HG03097 (cell line): Measurements from ENCODE around the gene SCFD2.
"Not testable (repeated sequence)": the region's sequence is repeated elsewhere in the genome, so short reads cannot be mapped to it uniquely, and the experiment has no call there.

Source experiments
- ATAC-seq: cut with Tn5 transposase; IDR thresholded peaks from one replicate; pipeline ENCODE4 v1.9.1; 2021; ENCODE audit not compliant: unreplicated experiment, low FRiP score

Gene SCFD2

DNA sequence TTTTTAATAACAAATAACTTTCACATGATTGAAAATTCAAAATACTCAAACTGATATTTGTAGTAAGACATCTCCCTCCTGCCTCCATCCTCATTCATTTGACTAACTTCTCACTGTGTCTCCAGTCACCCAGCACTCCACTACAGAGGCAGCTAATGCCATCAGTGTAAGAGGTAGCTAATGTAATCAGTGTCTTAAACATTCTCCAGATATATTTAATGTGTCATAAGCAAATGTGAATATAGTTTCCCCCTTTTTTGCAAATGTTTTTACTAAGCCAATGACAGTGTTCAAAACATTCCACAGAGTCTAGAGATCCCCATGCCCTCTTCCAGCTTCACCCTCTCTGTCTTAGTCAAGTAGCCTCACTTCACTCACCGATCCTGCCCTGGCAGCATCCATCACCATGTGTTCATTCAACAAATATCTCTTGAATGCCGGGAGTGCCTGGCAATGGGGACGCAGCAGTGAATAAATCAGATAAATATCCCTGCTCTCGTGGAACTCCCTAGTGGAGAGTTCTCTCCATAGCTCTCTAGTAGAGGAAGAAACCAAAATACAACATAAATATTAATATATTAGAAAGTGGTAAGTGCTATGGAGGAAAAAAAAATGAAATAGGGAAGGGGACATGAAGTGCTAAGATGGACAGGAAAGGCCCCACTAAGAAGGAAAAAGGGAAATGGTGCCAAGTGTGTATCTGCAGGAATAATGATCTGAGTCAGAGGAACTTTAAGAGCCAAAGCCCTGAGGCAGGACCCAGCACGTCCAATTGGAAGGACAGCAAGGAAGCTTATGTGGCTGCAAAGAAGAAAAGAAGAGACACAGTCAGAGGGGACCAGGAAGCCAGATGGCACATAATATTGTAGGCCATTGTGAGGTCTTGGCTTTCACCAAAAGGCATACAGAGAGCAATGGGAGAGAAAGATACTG lies 18.7 kb downstream of the SCFD2 start:
- no peak for ATAC-seq

DNA sequence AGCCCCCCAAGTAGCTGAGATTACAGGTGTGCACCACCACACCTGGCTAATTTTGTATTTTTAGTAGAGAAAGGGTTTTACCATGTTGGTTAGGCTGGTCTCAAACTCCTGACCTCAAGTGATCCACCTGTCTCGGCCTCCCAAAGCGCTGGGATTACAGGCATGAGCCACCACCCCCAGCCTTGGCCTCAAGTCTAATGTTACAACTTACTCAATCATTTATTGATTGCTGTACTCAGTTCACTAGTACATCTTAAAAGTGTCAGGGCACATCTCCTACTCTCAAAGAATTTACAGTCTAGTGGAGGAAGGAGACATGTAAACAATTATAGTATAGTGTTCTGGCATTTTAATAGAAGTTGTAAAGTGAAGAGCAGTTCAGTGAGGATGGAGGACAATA lies 19.5 kb downstream of the SCFD2 start:
- ATAC-seq: not testable (repeated sequence)

DNA sequence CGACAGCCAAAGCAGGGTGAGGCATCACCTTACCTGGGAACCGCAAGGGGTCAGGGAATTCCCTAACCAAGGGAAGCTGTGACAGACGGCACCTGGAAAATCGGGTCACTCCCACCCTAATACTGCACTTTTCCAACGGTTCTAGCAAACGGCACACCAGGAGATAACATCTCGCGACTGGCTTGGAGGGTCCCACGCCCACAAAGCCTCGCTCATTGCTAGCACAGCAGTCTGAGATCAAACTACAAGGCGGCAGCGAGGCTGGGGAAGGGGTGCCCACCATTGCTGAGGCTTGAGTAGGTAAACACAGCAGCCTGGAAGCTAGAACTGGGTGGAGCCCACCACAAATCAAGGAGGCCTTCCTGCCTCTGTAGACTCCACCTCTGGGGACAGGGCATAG lies 25.7 kb downstream of the SCFD2 start:
- ATAC-seq: not testable (repeated sequence)

DNA sequence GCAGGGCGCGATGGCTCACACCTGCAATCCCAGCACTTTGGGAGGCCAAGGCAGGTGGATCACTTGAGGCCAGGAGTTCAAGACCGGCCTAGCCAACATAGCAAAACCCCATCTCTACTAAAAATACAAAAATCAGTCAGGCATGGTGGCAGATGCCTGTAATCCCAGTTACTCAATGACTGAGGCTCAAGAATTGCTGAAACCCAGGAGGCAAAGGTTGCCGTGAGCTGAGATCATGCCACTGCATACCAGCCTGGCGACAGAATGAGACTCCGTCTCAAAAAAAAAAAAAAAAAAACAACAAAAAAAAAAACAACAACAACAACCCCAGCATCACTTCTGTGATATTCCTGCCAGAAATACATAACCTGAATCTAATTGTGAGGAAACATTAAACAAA lies 30.9 kb downstream of the SCFD2 start:
- ATAC-seq: not testable (repeated sequence)

DNA sequence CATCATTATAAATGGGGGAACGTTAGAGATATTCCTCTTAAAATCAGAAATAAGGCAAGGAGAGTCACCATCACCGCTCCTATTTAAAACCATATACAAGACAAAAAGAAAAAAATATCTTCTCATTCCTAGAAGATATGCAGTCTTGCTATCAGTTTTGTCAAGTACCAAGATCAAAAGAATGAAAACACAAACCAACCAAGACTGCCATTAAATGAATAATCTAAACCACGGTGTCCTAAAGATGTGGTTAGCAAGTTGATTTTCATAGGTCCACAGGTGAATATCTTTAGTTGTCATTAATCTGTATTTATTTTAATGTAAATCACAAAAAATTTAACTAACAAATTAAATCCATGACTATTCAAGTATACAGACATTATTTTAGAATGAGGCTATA lies 39.3 kb downstream of the SCFD2 start:
- ATAC-seq: no peak

DNA sequence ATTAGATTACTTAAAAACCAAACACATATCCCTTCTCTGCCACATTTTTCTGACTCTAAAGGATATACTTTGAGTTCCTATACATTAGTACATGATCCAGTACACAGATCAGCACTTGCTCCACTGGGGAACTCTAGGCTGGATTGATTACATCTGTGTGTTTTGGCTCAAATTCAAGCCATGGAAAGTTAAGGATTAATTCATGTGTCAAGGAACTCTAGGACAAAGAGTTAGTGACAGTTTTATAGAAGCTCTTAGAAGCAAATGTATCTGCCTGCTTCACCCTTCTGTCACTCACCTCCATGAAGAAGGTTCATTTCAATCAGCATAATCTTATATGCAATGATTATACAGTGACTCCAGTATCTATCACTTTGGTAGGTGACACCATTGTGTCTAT lies 43.2 kb downstream of the SCFD2 start:
- no peak for ATAC-seq

DNA sequence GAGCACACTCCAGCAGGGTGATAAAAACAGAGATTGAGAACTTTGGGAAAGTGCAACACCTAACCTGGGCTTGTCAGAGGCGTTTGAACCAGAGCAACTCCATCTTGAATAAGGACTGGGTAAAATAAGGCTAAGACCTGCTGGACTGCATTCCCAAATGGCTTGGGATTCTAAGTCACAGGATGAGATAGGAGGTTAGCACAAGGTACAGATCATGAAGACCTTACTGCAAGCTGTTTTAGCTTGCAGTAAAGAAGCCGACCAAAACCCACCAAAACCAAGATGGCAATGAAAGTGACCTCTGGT lies 43.9 kb downstream of the SCFD2 start:
- ATAC-seq: no peak

DNA sequence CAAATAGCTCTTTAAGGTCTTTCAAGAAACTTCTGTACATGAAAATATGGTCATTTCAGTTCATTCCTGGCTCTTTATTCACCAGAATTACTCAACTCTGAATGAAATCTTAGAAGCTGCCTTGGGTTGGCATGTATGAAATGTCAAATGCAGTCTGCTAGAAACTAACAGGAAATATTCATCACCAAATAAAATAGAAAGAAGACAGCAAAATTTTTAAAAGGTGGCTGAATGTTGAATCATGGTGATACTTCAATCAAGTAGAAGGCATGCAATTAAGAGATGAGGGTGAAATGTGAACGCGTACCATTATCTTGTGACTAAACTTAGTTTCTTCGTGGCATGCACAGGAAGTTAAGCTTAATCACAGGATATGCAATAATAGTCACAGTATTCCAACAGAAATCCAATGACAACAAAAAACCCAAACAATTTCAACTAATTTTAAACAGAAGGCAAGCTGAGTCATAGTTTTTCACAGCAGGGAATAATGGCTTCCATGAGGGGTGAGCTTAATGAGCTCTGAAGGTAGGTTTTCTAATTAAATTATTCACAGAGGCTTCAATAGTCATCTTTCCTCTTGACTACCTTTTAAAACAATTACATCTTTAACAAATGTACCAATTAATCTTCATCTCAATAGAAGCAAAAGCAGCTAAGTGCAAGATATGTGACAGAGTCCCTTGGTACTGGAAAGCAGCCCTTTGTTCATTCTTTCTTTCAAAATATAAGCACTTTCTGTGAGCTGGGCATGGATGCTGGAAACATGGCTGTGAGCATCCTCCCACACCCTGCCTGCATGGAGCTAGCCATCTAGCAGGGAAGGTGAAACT lies 44.5 kb downstream of the SCFD2 start:
- no peak for ATAC-seq

DNA sequence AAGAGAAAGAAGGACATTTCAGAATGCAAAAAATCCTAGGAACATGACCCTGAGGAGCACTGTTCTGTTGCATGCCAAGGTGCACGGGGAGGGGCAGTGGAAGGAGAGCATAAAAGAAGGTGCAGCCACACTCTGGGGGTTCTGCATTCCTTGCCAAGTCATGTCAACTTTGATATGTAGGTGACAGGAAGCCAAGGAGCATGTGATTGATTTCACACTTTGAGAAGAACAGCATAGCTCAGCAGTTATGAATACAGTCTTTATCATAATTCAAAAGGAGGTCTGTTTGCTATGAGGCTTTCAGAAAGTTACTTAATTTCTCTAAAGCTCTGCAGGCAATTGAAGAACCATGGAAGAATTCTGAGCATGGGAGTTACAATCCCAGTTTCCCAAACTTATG lies 50.6 kb downstream of the SCFD2 start:
- ATAC-seq: no peak

DNA sequence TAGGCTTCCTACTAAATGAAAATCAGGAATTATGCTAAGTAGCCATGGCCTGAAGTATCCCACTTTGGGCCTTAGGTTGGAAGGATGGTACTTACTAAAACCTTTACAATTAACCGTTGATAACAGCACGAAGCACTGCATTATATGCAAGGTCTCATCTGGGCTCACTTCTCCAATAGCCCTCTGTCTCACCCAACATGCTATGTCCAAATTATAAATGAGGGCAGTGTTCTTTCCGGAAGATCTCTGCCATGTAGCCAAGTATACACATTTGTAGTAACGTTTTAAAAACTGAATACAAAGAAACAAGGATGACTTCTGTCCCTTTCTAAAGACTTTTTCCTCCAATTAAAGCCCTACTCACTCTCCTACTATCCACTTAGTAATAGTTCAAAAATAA lies 51.6 kb downstream of the SCFD2 start:
- no peak for ATAC-seq

DNA sequence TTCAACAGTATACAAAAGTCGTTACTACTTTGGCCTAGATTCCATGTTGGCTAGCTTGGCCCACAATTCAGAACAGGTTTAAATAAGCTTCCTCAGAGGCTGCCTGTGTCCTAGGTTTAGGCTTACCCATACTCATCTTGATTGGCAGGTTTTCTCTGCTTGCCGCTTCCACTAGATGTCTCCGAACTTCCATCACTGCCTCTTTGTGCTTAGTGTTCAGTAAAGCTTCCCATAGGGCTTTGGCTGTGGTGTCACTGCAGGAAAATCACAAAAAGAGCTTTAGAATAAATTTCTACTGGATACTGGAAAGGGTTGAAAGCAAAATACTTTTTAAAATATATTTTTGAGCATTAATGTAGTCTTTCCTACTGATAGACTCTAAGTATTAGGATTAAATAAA lies 52.4 kb downstream of the SCFD2 start:
- ATAC-seq: no peak

DNA sequence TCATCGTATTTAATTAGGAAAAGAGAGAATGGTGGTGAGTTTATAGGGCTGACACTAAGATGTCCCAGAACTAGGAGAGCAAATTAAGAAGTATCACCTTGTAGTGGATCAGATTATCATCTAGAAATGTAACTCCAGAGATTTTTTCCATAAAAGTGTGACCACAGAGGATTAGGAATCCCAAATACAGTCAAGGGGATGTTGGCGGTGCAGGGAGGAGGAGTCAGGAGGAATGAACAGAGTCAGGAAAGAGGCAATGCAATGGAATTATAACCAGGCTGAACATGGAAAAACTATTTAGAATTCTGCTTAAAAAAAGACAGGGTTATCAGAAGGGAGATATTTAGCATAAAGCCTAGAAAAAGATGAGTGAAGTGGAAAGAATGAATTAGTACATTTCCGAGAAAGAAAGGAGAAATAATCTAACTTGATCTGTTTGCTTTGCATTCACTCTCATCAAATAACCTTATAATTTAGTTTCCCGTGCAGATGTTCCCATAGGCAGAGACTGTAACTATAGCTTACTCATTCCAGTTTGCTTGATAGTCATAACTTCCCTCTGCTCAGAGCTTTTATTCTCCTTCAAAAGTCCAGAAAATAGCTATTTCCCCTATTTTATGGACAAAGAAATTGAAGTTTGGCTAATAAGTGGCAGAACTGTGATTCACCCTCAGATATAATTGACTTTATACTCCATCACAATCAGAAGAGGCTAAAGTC lies 56.4 kb downstream of the SCFD2 start:
- no peak for ATAC-seq

DNA sequence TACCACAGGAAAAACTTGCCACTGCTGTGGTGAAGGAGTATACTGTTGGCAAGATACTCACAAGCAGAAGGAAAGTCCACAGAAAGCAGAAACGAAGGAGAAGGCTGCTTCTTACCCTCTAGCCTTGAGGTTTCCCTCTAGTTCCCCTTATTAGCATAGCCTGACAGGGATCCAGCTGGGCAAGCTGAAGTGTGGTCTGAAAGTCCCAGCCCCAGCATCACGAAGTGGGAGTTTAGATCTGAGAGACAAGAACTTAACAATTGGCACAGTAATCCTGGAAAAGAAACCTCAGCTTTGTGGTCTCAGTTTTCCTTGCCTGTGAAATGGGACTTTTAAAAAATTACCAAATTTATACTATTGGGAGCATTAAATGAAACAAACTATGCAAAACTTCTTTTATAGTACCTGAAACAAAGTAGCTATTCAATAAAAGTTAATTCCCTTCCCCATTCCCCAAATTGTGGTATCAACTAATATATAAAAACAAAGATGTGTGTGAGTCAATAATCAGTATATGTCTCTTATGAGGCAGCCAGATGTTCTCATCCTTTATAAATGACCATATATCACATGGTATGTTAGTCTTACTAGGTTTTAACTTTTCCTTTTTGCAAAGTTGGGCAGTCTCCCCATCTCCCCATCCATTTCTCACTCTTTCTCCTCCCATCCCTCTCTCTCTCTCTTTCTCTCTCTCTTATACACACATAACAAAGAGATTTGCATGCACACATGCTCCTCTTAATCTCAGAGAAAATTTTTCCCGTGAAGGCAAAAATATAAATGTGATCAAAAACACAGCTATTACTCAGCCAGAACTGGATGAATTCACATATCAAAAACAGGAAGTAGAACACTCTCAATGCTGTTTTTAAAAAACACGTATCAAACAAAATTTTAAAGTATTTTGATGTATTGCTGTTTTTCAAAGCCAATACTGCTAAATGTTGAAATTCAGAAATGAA lies 57.8 kb downstream of the SCFD2 start:
- no peak for ATAC-seq

DNA sequence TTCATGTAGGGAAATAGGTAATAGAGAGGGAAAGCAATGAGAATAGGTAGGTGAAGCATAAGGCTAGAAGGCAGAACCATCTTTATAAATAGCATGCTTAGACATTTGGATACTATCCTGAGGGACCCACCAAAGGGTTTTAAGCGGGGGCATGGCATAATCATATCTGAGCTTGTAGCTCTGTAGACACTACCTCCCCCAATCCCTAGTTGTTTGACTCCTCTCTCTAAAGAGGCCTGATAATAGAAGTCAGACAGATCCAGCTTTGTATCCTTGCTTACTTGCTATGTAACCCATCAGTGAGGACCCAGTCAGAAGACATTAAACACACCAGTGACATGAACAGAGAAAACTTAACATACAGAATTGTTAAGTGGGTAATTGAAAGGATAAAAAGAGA lies 58.7 kb downstream of the SCFD2 start:
- ATAC-seq: no peak

DNA sequence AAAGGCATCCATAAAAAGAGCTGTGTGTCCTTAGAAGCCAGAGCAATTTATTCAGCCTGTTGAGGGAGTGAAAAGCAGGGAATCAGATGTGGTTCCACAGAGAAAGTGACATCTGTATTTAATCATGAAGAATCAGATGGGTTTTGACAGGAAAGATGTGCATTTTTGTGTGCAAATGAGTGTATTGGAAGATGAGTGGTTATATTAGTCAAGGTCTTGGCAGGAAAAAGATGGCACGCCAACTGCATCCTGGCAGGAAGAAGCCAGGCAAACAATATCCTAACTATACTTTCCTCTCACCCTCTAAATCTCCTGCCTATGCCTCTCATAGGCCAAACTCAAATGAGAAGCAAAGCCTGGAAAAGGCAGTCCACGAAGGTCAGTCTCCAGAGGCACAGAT lies 59.1 kb downstream of the SCFD2 start:
- no peak for ATAC-seq

DNA sequence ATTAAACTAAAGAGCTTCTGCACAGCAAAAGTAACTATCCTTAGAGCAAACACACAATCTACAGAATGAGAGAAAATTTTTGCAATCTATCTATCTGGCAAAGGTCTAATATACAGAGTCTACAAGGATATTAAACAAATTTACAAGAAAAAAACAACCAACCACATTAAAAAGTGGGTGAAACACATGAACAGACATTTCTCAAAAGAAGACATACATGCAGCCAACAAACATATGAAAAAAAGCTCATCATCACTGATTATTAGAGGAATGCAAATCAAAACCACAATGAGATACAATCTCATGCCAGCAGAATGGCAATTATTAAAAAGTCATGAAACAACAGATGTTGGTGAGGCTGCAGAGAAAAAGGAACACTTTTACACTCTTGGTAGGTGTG lies 73.7 kb downstream of the SCFD2 start:
- ATAC-seq: not testable (repeated sequence)

DNA sequence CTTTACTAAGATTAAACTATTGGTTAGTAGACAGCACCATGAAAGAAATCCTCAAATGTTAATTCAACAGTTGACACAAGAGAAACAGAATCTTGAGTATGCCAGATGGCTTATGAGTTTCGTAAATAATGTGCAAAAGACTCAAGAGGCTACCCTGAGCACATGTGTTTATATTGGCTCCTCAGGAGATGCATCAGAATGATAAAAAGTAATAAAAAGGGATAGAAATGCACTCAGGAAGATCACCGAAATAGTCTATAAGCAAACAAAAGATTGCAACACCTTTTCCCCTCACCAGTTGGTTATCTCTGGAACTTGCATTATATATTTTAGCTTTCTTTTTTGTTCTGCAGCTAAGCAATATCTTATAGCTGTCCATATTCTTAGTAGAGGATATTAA lies 84.4 kb downstream of the SCFD2 start:
- ATAC-seq: no peak

DNA sequence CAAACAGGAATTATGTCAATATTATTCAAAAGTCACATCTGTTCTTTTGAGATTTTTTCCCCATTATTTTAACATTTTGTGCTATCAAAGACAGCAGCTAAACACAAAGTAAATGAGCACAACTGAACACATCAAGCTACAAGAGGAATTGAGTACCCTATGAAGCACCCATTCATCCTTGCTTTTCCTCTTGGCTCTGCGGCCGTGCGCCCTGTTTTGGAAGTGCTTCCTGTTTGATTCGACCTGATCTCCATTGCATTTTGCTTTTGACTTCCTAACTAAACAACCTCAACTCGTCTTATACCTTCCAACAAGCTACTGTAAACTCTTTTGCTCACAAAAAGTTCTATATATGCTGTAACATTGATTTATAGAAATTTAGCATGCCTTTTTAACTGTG lies 85.0 kb downstream of the SCFD2 start:
- no peak for ATAC-seq

DNA sequence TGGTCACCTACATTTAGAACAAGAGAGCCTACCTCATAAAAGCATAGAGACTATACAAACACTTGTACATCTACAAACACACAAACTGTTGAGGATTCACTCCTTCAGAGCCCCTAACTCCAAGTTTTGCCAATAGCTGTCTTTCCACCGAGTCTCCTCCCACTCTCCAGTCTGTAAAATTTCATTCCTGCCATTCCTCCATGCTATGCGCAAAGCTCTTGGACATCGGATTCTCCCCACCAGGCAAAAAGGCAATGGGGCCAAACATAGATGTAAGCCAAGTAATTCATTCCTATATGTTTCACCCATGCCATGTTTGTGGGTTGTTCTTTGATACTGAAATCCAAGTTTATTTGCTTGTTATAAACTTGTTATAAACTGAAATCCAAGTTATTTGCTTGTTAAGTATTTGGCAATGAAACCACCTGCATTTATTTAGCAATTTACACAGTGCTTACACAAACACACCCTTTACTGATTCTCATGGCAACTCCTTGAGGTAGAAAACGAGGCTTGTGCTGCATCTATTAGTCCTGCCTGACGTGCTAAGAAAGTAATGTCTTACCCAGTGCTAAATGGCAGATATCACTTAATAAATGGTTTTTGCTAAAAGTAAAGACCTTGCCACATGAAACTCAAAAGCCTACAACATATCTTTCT lies 91.1 kb downstream of the SCFD2 start:
- ATAC-seq: no peak

DNA sequence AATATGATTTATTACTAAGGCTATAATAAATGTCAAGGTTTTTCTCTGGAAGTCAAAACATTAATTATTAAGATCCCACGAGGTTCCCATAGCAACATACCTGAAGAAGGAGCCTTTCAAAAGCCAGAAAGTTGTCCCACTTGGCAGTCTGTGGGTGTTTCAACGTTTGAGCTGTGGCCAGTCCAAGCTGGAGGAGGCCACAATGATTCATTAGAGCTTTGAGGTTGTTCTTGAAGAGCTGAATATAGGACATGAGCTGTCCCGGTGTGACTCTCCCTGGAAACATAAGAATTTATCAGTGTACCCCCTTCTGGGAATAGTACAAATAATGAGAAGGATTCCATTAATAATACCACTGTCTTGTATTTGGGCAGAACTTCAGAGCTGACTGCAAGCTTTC lies 92.1 kb downstream of the SCFD2 start:
- ATAC-seq: no peak
